IMR-90 (cell line): ENCODE data around the gene PDGFD. TPM values are rescaled to one million over a fixed set of nuclear protein-coding genes. Genes with fewer than 3 reads are reported as not detected.

Source experiments
- ATAC-seq: fragments of 200-7000 bp; cut with Tn5 transposase; 2 replicates; pipeline ENCODE4 v1.9.1; 2020; ENCODE audit warnings: low read depth, mild to moderate bottlenecking, moderate library complexity
- BruUV-seq: library from RNA; stranded (reverse); fragments of 400-500 nt; replicated peaks from 2 replicates; lab custom pipeline; 2021; lab: Mats Ljungman, UMichigan
- CTCF ChIA-PET: fragments of 300-600 bp; formaldehyde crosslinking; extraction: SDS; loops from one replicate; lab custom pipeline; 2021; ENCODE audit warnings: antibody characterized with exemption; lab: Yijun Ruan, JAX
- POLR2A ChIA-PET: fragments of 300-600 bp; sonication (Branson Sonifier 250); formaldehyde crosslinking; loops from one replicate; lab custom pipeline; 2022; ENCODE audit warnings: antibody characterized with exemption; ENCODE audit not compliant: unreplicated experiment; lab: Charles Lee
- DNase-seq: peaks from one replicate; pipeline ENCODE4 v3.0.0; 2013
- H2AFZ ChIP-seq: replicated peaks from 2 replicates; pipeline ENCODE3; 2013; ENCODE audit warnings: low read length, mild to moderate bottlenecking; ENCODE audit not compliant: poor library complexity
- H2AK5ac ChIP-seq: 2 replicates; pipeline ENCODE4 v1.6.1; 2013; ENCODE audit warnings: low read depth, low read length, inconsistent platforms
- H2AK9ac ChIP-seq: replicated peaks from 2 replicates; pipeline ENCODE3; 2013; ENCODE audit warnings: mild to moderate bottlenecking, low read depth, low read length, moderate library complexity; ENCODE audit not compliant: poor library complexity
- H2BK120ac ChIP-seq: 2 replicates; pipeline ENCODE4 v1.6.1; 2013; ENCODE audit warnings: low read depth, low read length, inconsistent platforms
- H2BK15ac ChIP-seq: 3 replicates; pipeline ENCODE4 v1.6.1; 2013; ENCODE audit warnings: low read depth, low read length, inconsistent platforms
- H2BK20ac ChIP-seq: 2 replicates; pipeline ENCODE4 v1.6.1; 2013; ENCODE audit warnings: low read depth, mild to moderate bottlenecking, inconsistent platforms, low read length, moderate library complexity
- H2BK5ac ChIP-seq: 2 replicates; pipeline ENCODE4 v1.6.1; 2013; ENCODE audit warnings: mild to moderate bottlenecking, low read depth, low read length, inconsistent platforms; ENCODE audit not compliant: poor library complexity, severe bottlenecking
- H3K14ac ChIP-seq: replicated peaks from 2 replicates; pipeline ENCODE4 v1.6.1; 2013; ENCODE audit warnings: low read depth, low read length, inconsistent platforms
- H3K18ac ChIP-seq: 2 replicates; pipeline ENCODE4 v1.6.1; 2013; ENCODE audit warnings: low read depth, low read length, control low read depth
- H3K23ac ChIP-seq: 2 replicates; pipeline ENCODE4 v1.6.1; 2013; ENCODE audit warnings: low read depth, low read length, inconsistent platforms
- H3K27ac ChIP-seq: 2 replicates; pipeline ENCODE4 v1.5.1; 2013; ENCODE audit warnings: mild to moderate bottlenecking, control low read depth, low read length; ENCODE audit not compliant: insufficient read depth
- H3K27me3 ChIP-seq: 2 replicates; pipeline ENCODE4 v1.6.1; 2013; ENCODE audit warnings: low read length; ENCODE audit not compliant: control insufficient read depth, insufficient read depth
- H3K36me3 ChIP-seq: 2 replicates; pipeline ENCODE4 v1.6.1; 2013; ENCODE audit warnings: low read length, mixed read lengths; ENCODE audit not compliant: control insufficient read depth, insufficient read depth
- H3K4ac ChIP-seq: 2 replicates; pipeline ENCODE4 v1.6.1; 2013; ENCODE audit warnings: low read depth, low read length, inconsistent platforms
- H3K4me1 ChIP-seq: 2 replicates; pipeline ENCODE4 v1.6.1; 2013; ENCODE audit warnings: low read length, mixed read lengths; ENCODE audit not compliant: control insufficient read depth, insufficient read depth
- H3K4me2 ChIP-seq: 2 replicates; pipeline ENCODE4 v1.6.1; 2013; ENCODE audit warnings: low read depth, mild to moderate bottlenecking, control low read depth, low read length, moderate library complexity
- H3K4me3 ChIP-seq: 2 replicates; pipeline ENCODE4 v1.5.1; 2013; ENCODE audit warnings: low read depth, mild to moderate bottlenecking, control low read depth, low read length, moderate library complexity; ENCODE audit not compliant: insufficient read depth
- H3K56ac ChIP-seq: 2 replicates; pipeline ENCODE4 v1.6.1; 2013; ENCODE audit warnings: low read length, inconsistent platforms; ENCODE audit not compliant: insufficient read depth; ENCODE audit errors: extremely low read depth
- H3K79me1 ChIP-seq, 2 experiments: 2 replicates each; pipeline ENCODE4 v1.6.1; 2013; ENCODE audit warnings: low read length in 2 of 2, inconsistent platforms in 1 of 2, low read depth in 1 of 2
- H3K9ac ChIP-seq: 2 replicates; pipeline ENCODE4 v1.6.1; 2013; ENCODE audit warnings: low read depth, low read length, control low read depth
- H3K9me1 ChIP-seq: 2 replicates; pipeline ENCODE4 v1.6.1; 2013; ENCODE audit warnings: low read length, inconsistent platforms; ENCODE audit not compliant: insufficient read depth
- H3K9me3 ChIP-seq: 2 replicates; pipeline ENCODE4 v1.6.1; 2013; ENCODE audit warnings: low read length; ENCODE audit not compliant: control insufficient read depth, insufficient read depth
- H4K20me1 ChIP-seq: 2 replicates; pipeline ENCODE4 v1.6.1; 2013; ENCODE audit warnings: low read length, inconsistent platforms; ENCODE audit not compliant: insufficient read depth
- H4K5ac ChIP-seq: 2 replicates; pipeline ENCODE4 v1.6.1; 2013; ENCODE audit warnings: mild to moderate bottlenecking, low read depth, low read length, control low read depth
- H4K8ac ChIP-seq, 2 experiments: 2 replicates each; pipeline ENCODE4 v1.6.1; 2013; ENCODE audit warnings: low read depth in 2 of 2, low read length in 2 of 2, control low read depth in 1 of 2, inconsistent platforms in 1 of 2
- H4K91ac ChIP-seq: 2 replicates; pipeline ENCODE4 v1.6.1; 2013; ENCODE audit warnings: low read depth, low read length, inconsistent platforms; ENCODE audit not compliant: insufficient read depth
- CHD1 ChIP-seq: IDR thresholded peaks from 2 replicates; pipeline ENCODE4 v1.6.1; 2012; ENCODE audit warnings: low read depth, low read length, improper control_type of control experiment
- CTCF ChIP-seq: conservative IDR thresholded peaks from 2 replicates; pipeline ENCODE4 v1.5.1; 2012; ENCODE audit warnings: mild to moderate bottlenecking, low read depth, low read length, improper control_type of control experiment
- FOS ChIP-seq: fragments of 150-350 bp; IDR thresholded peaks from 2 replicates; pipeline ENCODE4 v1.6.1; 2016; ENCODE audit warnings: low read depth, low read length
- NFE2L2 ChIP-seq: fragments of 150-350 bp; IDR thresholded peaks from 2 replicates; pipeline ENCODE4 v1.6.1; 2016; ENCODE audit warnings: low read depth, mild to moderate bottlenecking, low read length
- POLR2A ChIP-seq: IDR thresholded peaks from 2 replicates; pipeline ENCODE4 v1.6.1; 2012; ENCODE audit warnings: mild to moderate bottlenecking, low read depth, low read length
- RCOR1 ChIP-seq: IDR thresholded peaks from 2 replicates; pipeline ENCODE4 v1.6.1; 2012; ENCODE audit warnings: mild to moderate bottlenecking, low read length, improper control_type of control experiment; ENCODE audit not compliant: insufficient replicate concordance
- SMC3 ChIP-seq: fragments of 150-350 bp; IDR thresholded peaks from 2 replicates; pipeline ENCODE4 v1.6.1; 2016; ENCODE audit warnings: low read depth, mild to moderate bottlenecking, antibody characterized with exemption, low read length, moderate library complexity
- dilution Hi-C: fragments of 300-500 bp; cut with HindIII; formaldehyde crosslinking; loops from one replicate; pipeline ENCODE4 v1.14.3; 2018; ENCODE audit warnings: low sequenced_read_pairs; ENCODE audit not compliant: unreplicated experiment
- in situ Hi-C: fragments of 300-500 bp; cut with MboI; formaldehyde crosslinking; loops from 3 replicates; pipeline ENCODE4 v1.14.3; 2019; ENCODE audit warnings: low sequenced_read_pairs, inconsistent platforms, mixed read lengths
- intact Hi-C: fragments of 100-400 bp; cut with micrococcal nuclease; formaldehyde crosslinking; loops from 2 replicates; pipeline ENCODE4 v1.10.0; 2022
- polyA plus RNA-seq, 3 experiments: library from polyadenylated mRNA; depleted of rRNA; stranded (reverse); fragments of >200 nt; gene quantifications; 2 replicates each; pipeline ENCODE4 v1.2.3, GENCODE V29; 2012; ENCODE audit warnings: low replicate concordance in 1 of 3
- total RNA-seq: library from RNA; depleted of rRNA; stranded (reverse); fragments of >200 nt; gene quantifications from 2 replicates; pipeline ENCODE4 v1.2.3, GENCODE V29; 2012

Gene PDGFD
- total and polyA plus RNA-seq, 2 of the 4 experiments (the other 2 are of a cell fraction): 2.1 to 3.0 TPM

GRCh38 chr11:104095791-104096190 is 68.2 kb downstream of the PDGFD start:
- Histone ChIP-seq H3K79me1 (no peaks in the 10 kb centered on the region), H2BK20ac (no peak overlapping the region), H4K8ac (no peak overlapping the region), H3K36me3 (no peaks in the 10 kb centered on the region), H3K4me3 (no peak overlapping the region), H4K5ac (no peak overlapping the region), H2BK15ac (no peak overlapping the region), H3K9me1 (no peaks in the 10 kb centered on the region), H3K27ac (no peak overlapping the region), H3K4ac (no peak overlapping the region), H4K91ac (no peak overlapping the region), H2BK120ac (no peak overlapping the region), H3K9ac (no peak overlapping the region), H2AK5ac (no peak overlapping the region), H3K23ac (no peak overlapping the region), H2AFZ (no peak overlapping the region), H3K9me3 (no peaks in the 10 kb centered on the region), H3K4me1 (peaks cover 10% of the 10 kb centered on the region), H3K27me3 (no peaks in the 10 kb centered on the region), H3K18ac (no peak overlapping the region), H3K56ac (no peak overlapping the region), H3K14ac (no peak overlapping the region), H2BK5ac (no peak overlapping the region), H3K4me2 (no peak overlapping the region), H4K20me1 (no peaks in the 10 kb centered on the region), H2AK9ac (no peak overlapping the region)
- CTCF ChIA-PET: no interaction called here
- no peak for ATAC-seq
- no TSS peak for BruUV-seq
- intact Hi-C loops (no loop called here), dilution Hi-C loops (no loop called here), in situ Hi-C loops (no loop called here)
- no peak for DNase-seq
- POLR2A ChIA-PET: no interaction called here
- no peak for TF ChIP-seq NFE2L2
- no peak for TF ChIP-seq RCOR1
- no peak for TF ChIP-seq POLR2A
- no peak for TF ChIP-seq CHD1
- TF ChIP-seq CTCF: no peak
- no peak for TF ChIP-seq FOS
- TF ChIP-seq SMC3: no peak
